Fibroblast of lung (primary cell): ENCODE results near the gene UQCR10.

ENCODE experiments used
- CTCF ChIP-seq, 2 donors: IDR thresholded peaks in 1 of 2; conservative IDR thresholded peaks in 1 of 2; 1 replicate in 1 of 2; 2 replicates in 1 of 2; pipeline ENCODE4 v1.5.1; 2011 to 2012; ENCODE audit warnings: low read length in 2 of 2, control low read depth in 1 of 2, inconsistent platforms in 1 of 2, low read depth in 1 of 2, mild to moderate bottlenecking in 1 of 2
- EZH2 ChIP-seq: IDR thresholded peaks from 2 replicates; pipeline ENCODE4 v1.5.1; 2012; ENCODE audit warnings: low read length, control low read depth, mild to moderate bottlenecking; ENCODE audit errors: missing control alignments

- TF ChIP-seq CTCF (conservative IDR thresholded peaks at IDR 0.05 in 1 of 2, IDR thresholded peaks at IDR 0.05 in 1 of 2; ENCODE audit: low read depth in 1 of 2, low read length in 2 of 2) (no peak), EZH2 (no peak)
These were observed 8.2 kb upstream of the UQCR10 start for GRCh38 chr22:29758959-29759358.
